Measurements from ENCODE around the gene GOLGA8R. TPM values are rescaled to one million over a fixed set of nuclear protein-coding genes. Genes with fewer than 3 reads are reported as not detected.
"Not testable (repeated sequence)": the region's sequence is repeated elsewhere in the genome, so short reads cannot be mapped to it uniquely, and the experiment has no call there.

The GOLGA8R gene
- total RNA-seq (2014; rRNA removed; shearing (Covaris generic); ENCODE audit: low replicate concordance): 0.23 TPM in 1 of 2 replicates, not detected in the other

GRCh38 chr15:30414160-30414559 is at the start of gene GOLGA8R:
Gene GOLGA8R, minus strand, starts transcription at chr15:30414260. Its CDS starts 98 bp downstream, at chr15:30414162.
- H3K4me3 ChIP-seq, DNase-seq, H3K9me3 ChIP-seq, H3K36me3 ChIP-seq, H3K27me3 ChIP-seq: not testable (repeated sequence)

GRCh38 chr15:30463849-30464248 is 49.8 kb upstream of the GOLGA8R start:
- H3K27me3 ChIP-seq, H3K36me3 ChIP-seq, DNase-seq, H3K9me3 ChIP-seq, H3K4me3 ChIP-seq: not testable (repeated sequence)

GRCh38 chr15:30462176-30462575 is 48.1 kb upstream of the GOLGA8R start:
- H3K36me3 ChIP-seq, H3K4me3 ChIP-seq, DNase-seq, H3K27me3 ChIP-seq, H3K9me3 ChIP-seq: not testable (repeated sequence)

GRCh38 chr15:30452702-30453101 is 38.6 kb upstream of the GOLGA8R start:
- DNase-seq, H3K4me3 ChIP-seq, H3K9me3 ChIP-seq, H3K36me3 ChIP-seq, H3K27me3 ChIP-seq: not testable (repeated sequence)

GRCh38 chr15:30438348-30438747 is 24.3 kb upstream of the GOLGA8R start:
- not testable (repeated sequence) for H3K9me3 ChIP-seq, H3K27me3 ChIP-seq, H3K4me3 ChIP-seq, H3K36me3 ChIP-seq, DNase-seq

GRCh38 chr15:30435878-30436277 is 21.8 kb upstream of the GOLGA8R start:
- not testable (repeated sequence) for H3K27me3 ChIP-seq, DNase-seq, H3K9me3 ChIP-seq, H3K4me3 ChIP-seq, H3K36me3 ChIP-seq

GRCh38 chr15:30420723-30421122 is 6.7 kb upstream of the GOLGA8R start:
- H3K27me3 ChIP-seq, H3K4me3 ChIP-seq, H3K36me3 ChIP-seq, H3K9me3 ChIP-seq, DNase-seq: not testable (repeated sequence)

- not testable (repeated sequence) for H3K9me3 ChIP-seq, DNase-seq, H3K4me3 ChIP-seq, H3K27me3 ChIP-seq, H3K36me3 ChIP-seq
Measured at GRCh38 chr15:30407636-30408035, 6.4 kb downstream of the GOLGA8R start.

- H3K27me3 ChIP-seq, H3K4me3 ChIP-seq, H3K36me3 ChIP-seq, H3K9me3 ChIP-seq: not testable (repeated sequence)
- peak; percentile 37 for DNase-seq
Measured at GRCh38 chr15:30398988-30399387, 15.1 kb downstream of the GOLGA8R start.

- H3K27me3 ChIP-seq, DNase-seq, H3K9me3 ChIP-seq, H3K4me3 ChIP-seq, H3K36me3 ChIP-seq: not testable (repeated sequence)
Measured at GRCh38 chr15:30393664-30393991, 20.4 kb downstream of the GOLGA8R start.

GRCh38 chr15:30392766-30393663 is 21.0 kb downstream of the GOLGA8R start, which contains the start of gene CHRFAM7A:
Gene CHRFAM7A, minus strand, starts transcription at chr15:30393540. Its CDS starts 10,189 bp downstream, at chr15:30383351.
- not testable (repeated sequence) for H3K9me3 ChIP-seq, DNase-seq, H3K36me3 ChIP-seq, H3K4me3 ChIP-seq, H3K27me3 ChIP-seq

- not testable (repeated sequence) for H3K27me3 ChIP-seq, H3K9me3 ChIP-seq, DNase-seq, H3K4me3 ChIP-seq, H3K36me3 ChIP-seq
Measured at GRCh38 chr15:30386318-30386887, 27.7 kb downstream of the GOLGA8R start.

- not testable (repeated sequence) for H3K36me3 ChIP-seq, H3K27me3 ChIP-seq, DNase-seq, H3K9me3 ChIP-seq, H3K4me3 ChIP-seq
Measured at GRCh38 chr15:30377082-30377413, 37.0 kb downstream of the GOLGA8R start.

GRCh38 chr15:30376375-30377081 is 37.5 kb downstream of the GOLGA8R start:
- H3K4me3 ChIP-seq, H3K9me3 ChIP-seq, H3K27me3 ChIP-seq, H3K36me3 ChIP-seq, DNase-seq: not testable (repeated sequence)

GRCh38 chr15:30375872-30376271 is 38.2 kb downstream of the GOLGA8R start:
- H3K4me3 ChIP-seq, H3K36me3 ChIP-seq, DNase-seq, H3K9me3 ChIP-seq, H3K27me3 ChIP-seq: not testable (repeated sequence)

GRCh38 chr15:30374862-30375261 is 39.2 kb downstream of the GOLGA8R start:
- not testable (repeated sequence) for H3K4me3 ChIP-seq, H3K36me3 ChIP-seq, H3K9me3 ChIP-seq, H3K27me3 ChIP-seq, DNase-seq

GRCh38 chr15:30368271-30368670 is 45.8 kb downstream of the GOLGA8R start:
- DNase-seq, H3K27me3 ChIP-seq, H3K36me3 ChIP-seq, H3K9me3 ChIP-seq, H3K4me3 ChIP-seq: not testable (repeated sequence)

GRCh38 chr15:30367246-30367645 is 46.8 kb downstream of the GOLGA8R start:
- H3K4me3 ChIP-seq, H3K27me3 ChIP-seq, H3K9me3 ChIP-seq, DNase-seq, H3K36me3 ChIP-seq: not testable (repeated sequence)

Measured in MG63 (cell line).